Nephron progenitor cell (in vitro differentiated cells): ENCODE results near the gene FAM124B.
"Not testable (repeated sequence)": the region's sequence is repeated elsewhere in the genome, so short reads cannot be mapped to it uniquely, and the experiment has no call there.

Source experiments
- DNase-seq: peaks from one replicate; pipeline ENCODE4 v3.0.0; 2021
- H3K27ac Mint-ChIP-seq: 2 replicates; pipeline ENCODE4 v1.8.0; 2021; ENCODE audit warnings: mild to moderate bottlenecking, moderate library complexity, mixed read lengths
- H3K27me3 Mint-ChIP-seq: 2 replicates; pipeline ENCODE4 v1.8.0; 2021; ENCODE audit warnings: mild to moderate bottlenecking, low read depth, mixed read lengths; ENCODE audit not compliant: poor library complexity
- H3K36me3 Mint-ChIP-seq: 2 replicates; pipeline ENCODE4 v1.8.0; 2021; ENCODE audit warnings: low read depth, mixed read lengths
- H3K4me1 Mint-ChIP-seq: 2 replicates; pipeline ENCODE4 v1.8.0; 2021; ENCODE audit warnings: mixed read lengths
- H3K4me3 Mint-ChIP-seq: 2 replicates; pipeline ENCODE4 v1.8.0; 2021; ENCODE audit warnings: mild to moderate bottlenecking, moderate library complexity, mixed read lengths
- H3K9me3 Mint-ChIP-seq: 2 replicates; pipeline ENCODE4 v1.8.0; 2021; ENCODE audit warnings: mild to moderate bottlenecking, moderate library complexity, mixed read lengths
- TF ChIP-seq, protein P1 (sequence below): fragments of 200-600 bp; sonication (generic); IDR thresholded peaks from 2 replicates; pipeline ENCODE4 v1.5.0; 2021; ENCODE audit warnings: antibody characterized with exemption

The FAM124B gene

DNA sequence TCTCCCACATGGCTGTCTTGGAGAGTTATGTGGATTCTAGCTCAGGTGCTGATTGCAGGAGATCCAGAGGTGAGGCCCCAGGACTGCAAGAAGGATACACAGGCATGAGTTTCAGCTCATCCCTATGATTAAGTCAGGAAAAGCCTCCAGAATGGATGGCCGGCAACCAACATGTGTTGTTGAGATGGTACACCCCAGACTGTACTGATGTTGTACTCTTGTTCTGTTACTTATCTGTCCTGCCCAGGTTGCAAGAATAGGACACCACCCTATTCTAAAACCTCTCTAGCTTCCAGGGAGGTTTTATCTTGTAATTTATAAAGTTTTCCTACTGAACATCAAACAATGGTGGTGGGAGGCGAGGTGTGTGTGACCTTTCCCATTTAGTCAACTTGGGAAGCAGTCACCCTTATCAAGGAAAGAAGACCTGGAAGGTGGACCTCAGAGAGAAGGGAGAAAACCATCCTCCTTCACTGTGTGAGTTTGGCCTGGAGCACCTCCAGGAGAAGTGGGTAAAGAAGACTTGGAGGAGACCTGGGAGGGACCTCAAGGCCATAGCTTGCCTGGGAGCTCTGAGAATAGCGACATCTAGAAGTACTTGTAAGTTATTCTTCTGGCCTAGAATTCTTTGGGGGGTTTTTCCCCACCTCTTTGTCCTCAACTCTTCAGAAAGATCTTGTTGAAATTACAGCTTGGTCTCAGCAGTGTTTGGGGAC, 8.6 kb downstream of the FAM124B start:
- DNase-seq = no peak
- Mint-ChIP-seq H3K4me1 (no peaks in the 10 kb centered on the region), H3K27me3 (peaks cover 7% of the 10 kb centered on the region), H3K4me3 (no peak overlapping the region), H3K9me3 (peaks cover 8% of the 10 kb centered on the region), H3K27ac (no peak overlapping the region), H3K36me3 (no peaks in the 10 kb centered on the region)
- TF ChIP-seq, protein P1, sequence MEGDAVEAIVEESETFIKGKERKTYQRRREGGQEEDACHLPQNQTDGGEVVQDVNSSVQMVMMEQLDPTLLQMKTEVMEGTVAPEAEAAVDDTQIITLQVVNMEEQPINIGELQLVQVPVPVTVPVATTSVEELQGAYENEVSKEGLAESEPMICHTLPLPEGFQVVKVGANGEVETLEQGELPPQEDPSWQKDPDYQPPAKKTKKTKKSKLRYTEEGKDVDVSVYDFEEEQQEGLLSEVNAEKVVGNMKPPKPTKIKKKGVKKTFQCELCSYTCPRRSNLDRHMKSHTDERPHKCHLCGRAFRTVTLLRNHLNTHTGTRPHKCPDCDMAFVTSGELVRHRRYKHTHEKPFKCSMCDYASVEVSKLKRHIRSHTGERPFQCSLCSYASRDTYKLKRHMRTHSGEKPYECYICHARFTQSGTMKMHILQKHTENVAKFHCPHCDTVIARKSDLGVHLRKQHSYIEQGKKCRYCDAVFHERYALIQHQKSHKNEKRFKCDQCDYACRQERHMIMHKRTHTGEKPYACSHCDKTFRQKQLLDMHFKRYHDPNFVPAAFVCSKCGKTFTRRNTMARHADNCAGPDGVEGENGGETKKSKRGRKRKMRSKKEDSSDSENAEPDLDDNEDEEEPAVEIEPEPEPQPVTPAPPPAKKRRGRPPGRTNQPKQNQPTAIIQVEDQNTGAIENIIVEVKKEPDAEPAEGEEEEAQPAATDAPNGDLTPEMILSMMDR = no peak

GRCh38 chr2:224392545-224392944, 9.4 kb downstream of the FAM124B start:
- Mint-ChIP-seq H3K9me3 (peaks cover 7% of the 10 kb centered on the region), H3K4me3 (no peak overlapping the region), H3K36me3 (no peaks in the 10 kb centered on the region), H3K27me3 (peaks cover 7% of the 10 kb centered on the region), H3K27ac (no peak overlapping the region), H3K4me1 (no peaks in the 10 kb centered on the region)
- TF ChIP-seq, protein P1 = no peak
- DNase-seq = no peak

DNA sequence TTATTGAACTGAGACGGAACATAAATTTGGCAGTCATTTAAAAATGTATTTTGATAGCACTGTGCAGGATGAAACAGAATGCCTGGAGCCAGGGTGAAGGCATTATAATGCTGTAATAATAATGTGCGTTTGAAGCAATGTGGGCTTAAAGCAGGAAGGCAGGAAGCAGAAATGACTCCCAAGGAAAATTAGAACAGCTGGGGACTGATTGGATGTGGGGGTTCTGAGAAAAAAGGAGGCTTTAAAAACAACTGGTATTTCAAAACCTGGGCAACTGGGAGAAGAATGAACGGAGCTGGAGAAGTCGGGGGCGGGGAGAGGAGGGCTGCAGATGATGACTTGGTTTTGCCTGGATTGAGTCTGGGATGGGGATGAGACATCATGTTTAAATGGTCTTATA, 12.6 kb downstream of the FAM124B start:
- peak overlapping the region; percentile 80 for H3K27ac Mint-ChIP-seq
- DNase-seq = no peak
- H3K27me3 Mint-ChIP-seq = peaks cover 4% of the 10 kb centered on the region
- no peaks in the 10 kb centered on the region for H3K36me3 Mint-ChIP-seq
- TF ChIP-seq, protein P1 = no peak
- no peaks in the 10 kb centered on the region for H3K9me3 Mint-ChIP-seq
- no peaks in the 10 kb centered on the region for H3K4me1 Mint-ChIP-seq
- H3K4me3 Mint-ChIP-seq = no peak overlapping the region

GRCh38 chr2:224386876-224387275, 15.0 kb downstream of the FAM124B start:
- no peaks in the 10 kb centered on the region for H3K4me1 Mint-ChIP-seq
- H3K9me3 Mint-ChIP-seq = no peaks in the 10 kb centered on the region
- H3K4me3 Mint-ChIP-seq = no peak overlapping the region
- no peak overlapping the region for H3K27ac Mint-ChIP-seq
- H3K27me3 Mint-ChIP-seq = peaks cover 4% of the 10 kb centered on the region
- TF ChIP-seq, protein P1 = no peak
- H3K36me3 Mint-ChIP-seq = no peaks in the 10 kb centered on the region
- DNase-seq = no peak

- no peaks in the 10 kb centered on the region for H3K36me3 Mint-ChIP-seq
- no peak for DNase-seq
- H3K4me3 Mint-ChIP-seq = no peak overlapping the region
- no peaks in the 10 kb centered on the region for H3K4me1 Mint-ChIP-seq
- no peaks in the 10 kb centered on the region for H3K27me3 Mint-ChIP-seq
- H3K27ac Mint-ChIP-seq = no peak overlapping the region
- TF ChIP-seq, protein P1 = no peak
- H3K9me3 Mint-ChIP-seq = no peaks in the 10 kb centered on the region
These were observed 18.8 kb downstream of the FAM124B start for GRCh38 chr2:224382973-224383555.

GRCh38 chr2:224382280-224382647, 19.6 kb downstream of the FAM124B start:
- H3K4me3 Mint-ChIP-seq, H3K36me3 Mint-ChIP-seq, H3K27me3 Mint-ChIP-seq, DNase-seq, H3K27ac Mint-ChIP-seq, H3K4me1 Mint-ChIP-seq, H3K9me3 Mint-ChIP-seq: not testable (repeated sequence)
